Mucosa of rectum (tissue), 2 donors: ENCODE data around the gene ME3.
A peak's percentile ranks its signal among the peaks of the same experiment; 100 is the strongest.
"Not testable (repeated sequence)": the region's sequence is repeated elsewhere in the genome, so short reads cannot be mapped to it uniquely, and the experiment has no call there.

Experiments used
- H3K27ac ChIP-seq, 2 donors: one replicate each; pipeline ENCODE4 v1.7.0; 2013; ENCODE audit warnings: inconsistent platforms in 2 of 2, low read depth in 2 of 2, low read length in 2 of 2
- H3K27me3 ChIP-seq, 2 donors: one replicate each; pipeline ENCODE4 v1.7.0; 2013; ENCODE audit warnings: low read length in 2 of 2; ENCODE audit not compliant: control insufficient read depth in 2 of 2, insufficient read depth in 2 of 2
- H3K36me3 ChIP-seq, 2 donors: one replicate each; pipeline ENCODE4 v1.7.0; 2013; ENCODE audit warnings: low read length in 2 of 2; ENCODE audit not compliant: control insufficient read depth in 2 of 2, insufficient read depth in 2 of 2
- H3K4me1 ChIP-seq, 2 donors: one replicate each; pipeline ENCODE4 v1.7.0; 2013; ENCODE audit warnings: low read length in 2 of 2, mild to moderate bottlenecking in 1 of 2; ENCODE audit not compliant: control insufficient read depth in 2 of 2, insufficient read depth in 2 of 2
- H3K4me3 ChIP-seq, 2 donors: one replicate each; pipeline ENCODE4 v1.7.0; 2013; ENCODE audit warnings: low read length in 2 of 2
- H3K9ac ChIP-seq, 2 donors: one replicate each; pipeline ENCODE4 v1.7.0; 2013; ENCODE audit warnings: low read length in 2 of 2, low read depth in 1 of 2, mild to moderate bottlenecking in 1 of 2
- H3K9me3 ChIP-seq, 2 donors: one replicate each; pipeline ENCODE4 v1.7.0; 2013; ENCODE audit warnings: low read length in 2 of 2; ENCODE audit not compliant: control insufficient read depth in 2 of 2
- donor health status: healthy.
- donor health status: Normal muscosa, but diverticular disease.

The ME3 gene

GRCh38 chr11:86625981-86626380 is 46.4 kb downstream of the ME3 start:
- Histone ChIP-seq H3K27ac (no peak overlapping the region), H3K4me1 (no peaks in the 10 kb centered on the region), H3K27me3 (no peaks in the 10 kb centered on the region), H3K36me3 (no peaks in the 10 kb centered on the region), H3K9me3 (no peaks in the 10 kb centered on the region), H3K4me3 (no peak overlapping the region), H3K9ac (no peak overlapping the region)

DNA sequence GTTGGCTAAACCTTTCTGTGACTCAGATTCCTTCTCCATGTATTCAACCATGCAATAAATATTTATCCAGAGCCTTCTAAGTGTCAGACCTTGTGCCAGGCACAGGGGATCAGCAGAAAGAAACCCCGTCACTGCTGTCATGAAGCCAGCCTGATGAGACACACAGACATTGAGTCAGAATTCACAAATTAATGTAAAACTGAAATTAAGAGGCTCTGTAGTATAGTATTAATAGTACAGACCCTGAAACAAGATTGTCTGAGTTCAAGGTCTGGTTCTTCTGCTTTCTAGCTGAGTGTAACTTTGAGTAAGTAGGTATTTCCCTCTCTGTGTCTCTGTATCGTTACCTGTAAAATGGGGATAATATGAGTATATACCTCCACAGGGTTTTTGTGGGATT is 46.9 kb downstream of the ME3 start:
- no peak overlapping the region for H3K27ac ChIP-seq
- no peaks in the 10 kb centered on the region for H3K27me3 ChIP-seq
- H3K9ac ChIP-seq = no peak overlapping the region
- no peaks in the 10 kb centered on the region for H3K4me1 ChIP-seq
- no peak overlapping the region for H3K4me3 ChIP-seq
- no peaks in the 10 kb centered on the region for H3K36me3 ChIP-seq
- no peaks in the 10 kb centered on the region for H3K9me3 ChIP-seq

DNA sequence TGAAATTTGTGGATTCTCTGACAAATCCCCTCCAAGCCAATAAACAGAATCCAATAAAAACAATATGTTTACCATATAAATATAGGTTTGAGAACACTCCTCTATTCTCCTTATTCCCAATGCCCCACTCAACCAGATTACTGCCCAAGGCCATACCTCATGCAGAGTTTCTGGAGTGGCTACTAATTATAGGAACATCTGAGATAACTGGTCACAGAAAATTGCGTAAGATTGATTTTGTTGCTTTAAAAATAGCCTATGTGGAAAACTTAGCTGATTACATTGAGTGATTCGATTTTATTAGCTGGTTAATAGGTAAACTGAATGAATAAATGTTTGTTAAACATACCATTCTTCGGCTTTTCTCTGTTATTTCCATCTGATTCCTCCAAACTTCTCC is 48.0 kb downstream of the ME3 start:
- no peak overlapping the region for H3K9ac ChIP-seq
- no peaks in the 10 kb centered on the region for H3K9me3 ChIP-seq
- H3K36me3 ChIP-seq = no peaks in the 10 kb centered on the region
- H3K27ac ChIP-seq = no peak overlapping the region
- no peaks in the 10 kb centered on the region for H3K4me1 ChIP-seq
- H3K27me3 ChIP-seq = no peaks in the 10 kb centered on the region
- no peak overlapping the region for H3K4me3 ChIP-seq

- H3K4me1 ChIP-seq = no peaks in the 10 kb centered on the region
- no peak overlapping the region for H3K4me3 ChIP-seq
- no peak overlapping the region for H3K9ac ChIP-seq
- H3K36me3 ChIP-seq = no peaks in the 10 kb centered on the region
- no peaks in the 10 kb centered on the region for H3K9me3 ChIP-seq
- no peak overlapping the region for H3K27ac ChIP-seq
- H3K27me3 ChIP-seq = no peaks in the 10 kb centered on the region
These were observed 48.7 kb downstream of the ME3 start for GRCh38 chr11:86623736-86624135.

DNA sequence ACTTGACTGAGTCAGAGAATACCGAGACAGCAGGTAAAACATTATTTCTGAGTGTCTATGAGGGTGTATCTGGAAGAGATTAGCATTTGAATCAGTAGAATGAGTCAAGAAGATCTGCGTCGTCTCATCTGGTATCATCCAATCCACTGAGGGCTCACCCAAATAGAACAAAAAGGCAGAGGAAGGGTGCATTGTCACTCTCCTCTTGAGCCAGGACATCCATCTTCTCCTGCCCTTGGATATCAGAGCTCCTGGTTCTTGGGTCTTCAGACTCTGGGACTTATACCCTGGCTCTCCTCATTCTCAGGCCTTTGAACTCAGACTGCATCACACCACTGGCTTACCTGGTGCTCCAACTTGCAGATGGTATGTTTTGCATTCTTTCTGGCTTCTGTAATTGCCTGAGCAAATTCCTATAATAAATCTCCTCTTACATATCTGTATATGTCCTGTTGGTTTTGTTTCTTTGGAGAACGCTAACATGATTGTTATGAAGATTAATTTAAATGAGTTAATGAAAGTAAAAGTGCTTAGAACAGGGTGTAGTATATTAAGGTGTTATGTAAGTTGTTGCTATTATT is 49.3 kb downstream of the ME3 start:
- Histone ChIP-seq H3K27me3 (no peaks in the 10 kb centered on the region), H3K27ac (no peak overlapping the region), H3K36me3 (no peaks in the 10 kb centered on the region), H3K4me3 (no peak overlapping the region), H3K9ac (no peak overlapping the region), H3K9me3 (no peaks in the 10 kb centered on the region), H3K4me1 (no peaks in the 10 kb centered on the region)

DNA sequence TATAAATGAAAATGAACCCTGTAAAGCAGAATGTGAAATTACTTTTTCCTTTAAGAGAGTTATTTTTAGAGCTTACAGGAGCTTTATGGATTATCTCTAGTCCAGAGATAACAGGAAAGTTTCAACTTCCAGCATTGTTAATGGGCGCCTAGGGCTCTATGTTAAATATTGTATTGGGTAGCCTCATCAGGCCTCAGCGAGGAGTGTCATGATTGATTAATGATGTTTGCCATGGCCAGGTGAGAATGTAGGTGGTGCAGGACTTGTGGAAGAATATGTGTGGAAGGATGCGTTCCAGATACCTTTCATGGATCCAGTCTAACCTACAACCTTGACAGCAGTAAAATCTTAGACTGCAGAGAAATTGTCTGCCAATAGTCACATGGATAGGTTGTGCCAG is 50.6 kb downstream of the ME3 start:
- no peak overlapping the region for H3K4me3 ChIP-seq
- no peaks in the 10 kb centered on the region for H3K9me3 ChIP-seq
- H3K27me3 ChIP-seq = no peaks in the 10 kb centered on the region
- H3K27ac ChIP-seq = no peak overlapping the region
- no peaks in the 10 kb centered on the region for H3K4me1 ChIP-seq
- H3K36me3 ChIP-seq = no peaks in the 10 kb centered on the region
- no peak overlapping the region for H3K9ac ChIP-seq

DNA sequence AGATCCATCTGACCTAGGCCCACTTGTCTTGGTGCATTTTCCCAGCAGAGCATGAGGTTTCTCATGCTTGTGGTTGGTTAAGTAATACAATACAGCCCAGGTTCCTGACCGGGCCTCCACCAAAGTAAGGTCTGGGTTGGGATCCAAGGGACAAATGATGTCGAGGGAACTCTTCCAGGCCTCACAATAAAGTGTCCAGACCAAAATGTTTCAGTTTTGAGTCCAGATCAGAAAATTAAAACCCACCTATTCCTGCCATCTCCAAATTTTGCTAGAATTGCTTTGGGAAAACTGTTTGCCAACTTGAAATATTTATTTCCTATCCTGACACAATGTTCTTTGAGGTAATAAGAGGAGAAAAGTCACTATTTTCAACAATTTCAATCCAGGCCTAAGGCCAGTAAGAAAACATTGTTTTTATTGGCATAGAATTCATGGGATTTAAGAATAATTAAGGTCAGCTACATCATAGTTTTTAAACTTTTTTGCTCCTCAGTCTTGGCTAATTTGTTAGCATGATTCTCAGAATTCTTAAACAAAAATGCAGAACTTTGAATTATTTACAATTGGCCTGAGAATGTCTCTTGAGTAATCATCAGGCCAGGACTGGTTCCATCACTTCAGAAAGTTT is 51.4 kb downstream of the ME3 start:
- Histone ChIP-seq H3K27ac (peak overlapping the region in 1 of 2 donors; percentile 21), H3K36me3 (no peaks in the 10 kb centered on the region), H3K9me3 (no peaks in the 10 kb centered on the region), H3K4me1 (no peaks in the 10 kb centered on the region), H3K4me3 (no peak overlapping the region), H3K9ac (no peak overlapping the region), H3K27me3 (no peaks in the 10 kb centered on the region)

GRCh38 chr11:86619428-86619827 is 53.0 kb downstream of the ME3 start:
- not testable (repeated sequence) for H3K27ac ChIP-seq, H3K36me3 ChIP-seq, H3K9ac ChIP-seq, H3K4me1 ChIP-seq, H3K27me3 ChIP-seq, H3K9me3 ChIP-seq, H3K4me3 ChIP-seq

- Histone ChIP-seq H3K4me3 (no peak overlapping the region), H3K36me3 (no peaks in the 10 kb centered on the region), H3K4me1 (no peaks in the 10 kb centered on the region), H3K27ac (no peak overlapping the region), H3K27me3 (no peaks in the 10 kb centered on the region), H3K9me3 (no peaks in the 10 kb centered on the region), H3K9ac (no peak overlapping the region)
These were observed 54.9 kb downstream of the ME3 start for GRCh38 chr11:86617502-86617901.

DNA sequence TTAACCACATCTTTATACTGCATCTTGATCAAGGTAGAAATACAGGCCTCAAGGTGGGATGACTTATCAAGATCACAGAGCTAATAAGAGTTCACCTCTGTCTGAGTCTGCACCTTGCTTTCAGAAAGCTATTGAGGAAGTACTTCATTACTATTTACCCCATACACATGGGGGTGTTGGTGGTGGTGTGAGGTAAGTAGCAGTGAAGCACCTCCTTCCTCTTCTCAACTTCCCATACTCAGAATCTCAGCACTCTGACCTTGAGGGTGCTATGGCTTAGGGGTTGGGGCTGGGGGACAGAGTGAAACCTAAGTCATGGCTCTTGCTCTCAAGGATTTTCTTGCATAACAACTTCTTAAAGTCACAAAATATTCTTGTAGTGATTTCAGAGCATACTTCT is 56.9 kb downstream of the ME3 start:
- Histone ChIP-seq H3K27me3 (no peaks in the 10 kb centered on the region), H3K4me1 (no peaks in the 10 kb centered on the region), H3K27ac (no peak overlapping the region)

More for the DNA sequence above, 56.9 kb downstream of the ME3 start:
- Histone ChIP-seq H3K4me3 (no peak overlapping the region), H3K36me3 (no peaks in the 10 kb centered on the region), H3K9me3 (no peaks in the 10 kb centered on the region), H3K9ac (no peak overlapping the region)
